Measurements from ENCODE around the gene IL22RA1.

IL22RA1 gene

GRCh38 chr1:24097663-24098062 lies 45.3 kb downstream of the IL22RA1 start:
- no peak for DNase-seq (ENCODE audit: low read depth)

- no peak for DNase-seq (ENCODE audit: low read depth)
These were observed 46.2 kb downstream of the IL22RA1 start for GRCh38 chr1:24096739-24097103.

- DNase-seq (ENCODE audit: low read depth): no peak
These were observed 46.8 kb downstream of the IL22RA1 start for GRCh38 chr1:24096009-24096738.

- no peak for DNase-seq (ENCODE audit: low read depth)
These were observed 47.6 kb downstream of the IL22RA1 start for GRCh38 chr1:24095140-24095859.

- no peak for DNase-seq (ENCODE audit: low read depth)
These were observed 48.4 kb downstream of the IL22RA1 start for GRCh38 chr1:24094554-24094953.

GRCh38 chr1:24093732-24094131 lies 49.2 kb downstream of the IL22RA1 start:
- no peak for DNase-seq (ENCODE audit: low read depth)

GRCh38 chr1:24092979-24093378 lies 50.0 kb downstream of the IL22RA1 start:
- no peak for DNase-seq (ENCODE audit: low read depth)

- DNase-seq (ENCODE audit: low read depth): no peak
These were observed 50.9 kb downstream of the IL22RA1 start for GRCh38 chr1:24091971-24092482.

GRCh38 chr1:24090736-24091135 lies 52.2 kb downstream of the IL22RA1 start:
- DNase-seq (ENCODE audit: low read depth): no peak

GRCh38 chr1:24089743-24090555 lies 53.0 kb downstream of the IL22RA1 start:
- no peak for DNase-seq (ENCODE audit: low read depth)

GRCh38 chr1:24089027-24089742 lies 53.8 kb downstream of the IL22RA1 start:
- DNase-seq (ENCODE audit: low read depth): no peak

- no peak for DNase-seq (ENCODE audit: low read depth)
These were observed 56.5 kb downstream of the IL22RA1 start for GRCh38 chr1:24086466-24086865.

GRCh38 chr1:24085546-24085945 lies 57.4 kb downstream of the IL22RA1 start:
- peak; percentile 41 for DNase-seq (ENCODE audit: low read depth)

- no peak for DNase-seq (ENCODE audit: low read depth)
These were observed 57.9 kb downstream of the IL22RA1 start for GRCh38 chr1:24085007-24085406.

- DNase-seq (ENCODE audit: low read depth): no peak
These were observed 58.9 kb downstream of the IL22RA1 start for GRCh38 chr1:24084050-24084449.

- DNase-seq (ENCODE audit: low read depth): no peak
These were observed 60.6 kb downstream of the IL22RA1 start for GRCh38 chr1:24082372-24082771.

GRCh38 chr1:24081190-24081589 lies 61.8 kb downstream of the IL22RA1 start:
- no peak for DNase-seq (ENCODE audit: low read depth)

- DNase-seq (ENCODE audit: low read depth): no peak
These were observed 62.8 kb downstream of the IL22RA1 start for GRCh38 chr1:24080131-24080530.

- DNase-seq (ENCODE audit: low read depth): no peak
These were observed 65.5 kb downstream of the IL22RA1 start for GRCh38 chr1:24077278-24077978.

- no peak for DNase-seq (ENCODE audit: low read depth)
These were observed 67.0 kb downstream of the IL22RA1 start for GRCh38 chr1:24075946-24076345.

- no peak for DNase-seq (ENCODE audit: low read depth)
These were observed 67.4 kb downstream of the IL22RA1 start for GRCh38 chr1:24075590-24075854.
